ENCODE results near the gene SPAG8.

- TF ChIP-seq, protein P1, sequence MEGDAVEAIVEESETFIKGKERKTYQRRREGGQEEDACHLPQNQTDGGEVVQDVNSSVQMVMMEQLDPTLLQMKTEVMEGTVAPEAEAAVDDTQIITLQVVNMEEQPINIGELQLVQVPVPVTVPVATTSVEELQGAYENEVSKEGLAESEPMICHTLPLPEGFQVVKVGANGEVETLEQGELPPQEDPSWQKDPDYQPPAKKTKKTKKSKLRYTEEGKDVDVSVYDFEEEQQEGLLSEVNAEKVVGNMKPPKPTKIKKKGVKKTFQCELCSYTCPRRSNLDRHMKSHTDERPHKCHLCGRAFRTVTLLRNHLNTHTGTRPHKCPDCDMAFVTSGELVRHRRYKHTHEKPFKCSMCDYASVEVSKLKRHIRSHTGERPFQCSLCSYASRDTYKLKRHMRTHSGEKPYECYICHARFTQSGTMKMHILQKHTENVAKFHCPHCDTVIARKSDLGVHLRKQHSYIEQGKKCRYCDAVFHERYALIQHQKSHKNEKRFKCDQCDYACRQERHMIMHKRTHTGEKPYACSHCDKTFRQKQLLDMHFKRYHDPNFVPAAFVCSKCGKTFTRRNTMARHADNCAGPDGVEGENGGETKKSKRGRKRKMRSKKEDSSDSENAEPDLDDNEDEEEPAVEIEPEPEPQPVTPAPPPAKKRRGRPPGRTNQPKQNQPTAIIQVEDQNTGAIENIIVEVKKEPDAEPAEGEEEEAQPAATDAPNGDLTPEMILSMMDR (IDR thresholded peaks at IDR 0.05; ENCODE audit: low read depth, low read length, poor library complexity, severe bottlenecking), result no peak
- TF ChIP-seq EZH2phosphoT487 (IDR thresholded peaks at IDR 0.05; ENCODE audit: borderline replicate concordance, low read length), result no peak
Measured at GRCh38 chr9:35852876-35853865, 41.1 kb upstream of the SPAG8 start.

All from DOHH2 (cell line).